IPS-NIHi7 (cell line): ENCODE measurements around the gene HSF2BP.
"Not testable (repeated sequence)": the region's sequence is repeated elsewhere in the genome, so short reads cannot be mapped to it uniquely, and the experiment has no call there.

Source experiments
- DNase-seq: peaks from one replicate; pipeline ENCODE4 v3.0.0; 2012; ENCODE audit warnings: mixed read lengths; ENCODE audit errors: extremely low spot score

The HSF2BP gene

DNA sequence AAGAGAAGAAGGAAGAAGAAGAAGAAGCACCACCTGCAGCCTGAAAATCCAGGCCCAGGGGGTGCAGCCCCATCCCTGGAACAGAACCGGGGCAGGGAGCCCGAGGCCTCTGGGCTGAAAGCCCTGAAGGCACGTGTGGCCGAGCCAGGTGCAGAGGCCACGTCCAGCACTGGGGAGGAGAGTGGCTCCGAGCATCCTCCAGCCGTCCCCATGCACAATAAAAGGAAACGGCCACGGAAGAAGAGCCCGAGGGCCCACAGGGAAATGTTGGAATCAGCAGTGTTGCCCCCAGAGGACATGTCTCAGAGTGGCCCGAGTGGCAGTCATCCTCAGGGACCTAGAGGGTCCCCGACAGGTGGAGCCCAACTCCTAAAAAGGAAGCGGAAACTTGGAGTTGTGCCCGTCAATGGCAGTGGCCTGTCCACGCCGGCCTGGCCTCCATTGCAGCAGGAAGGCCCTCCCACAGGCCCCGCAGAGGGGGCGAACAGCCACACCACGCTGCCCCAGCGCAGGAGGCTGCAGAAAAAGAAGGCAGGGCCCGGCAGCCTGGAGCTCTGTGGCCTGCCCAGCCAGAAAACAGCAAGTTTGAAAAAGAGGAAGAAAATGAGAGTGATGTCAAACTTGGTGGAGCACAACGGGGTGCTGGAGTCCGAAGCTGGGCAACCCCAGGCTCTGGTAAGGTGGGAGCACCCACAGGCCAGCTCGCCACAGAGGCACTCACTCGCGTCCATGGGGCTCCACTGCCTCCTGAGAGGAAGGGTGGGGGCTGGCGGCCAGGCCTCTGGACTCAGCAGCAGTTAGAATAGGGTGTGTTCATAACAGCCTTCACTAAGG, 28.5 kb upstream of the HSF2BP start:
- no peak for DNase-seq

- no peak for DNase-seq
Observed at GRCh38 chr21:43686811-43687565, 27.7 kb upstream of the HSF2BP start.

DNA sequence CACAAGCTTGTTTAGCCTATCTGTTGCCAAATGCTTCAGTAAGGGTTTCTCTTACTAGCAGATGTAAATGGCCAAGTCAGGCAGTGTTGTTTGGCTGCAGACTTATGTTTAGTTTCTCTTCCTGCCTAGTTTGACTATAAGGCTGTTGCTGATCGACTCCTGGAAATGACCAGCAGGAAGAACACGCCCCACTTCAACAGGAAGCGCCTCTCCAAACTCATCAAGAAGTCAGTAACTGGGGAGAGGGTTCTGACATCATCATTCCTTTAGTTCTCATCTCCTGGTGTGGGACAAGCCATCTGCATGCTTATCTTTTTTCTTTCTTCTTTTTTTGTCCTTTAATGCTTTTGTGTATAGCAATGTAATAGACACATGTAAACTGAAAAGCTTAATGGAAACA, 25.1 kb upstream of the HSF2BP start:
- DNase-seq: no peak

- no peak for DNase-seq
Observed at GRCh38 chr21:43681650-43682049, 22.4 kb upstream of the HSF2BP start.

DNA sequence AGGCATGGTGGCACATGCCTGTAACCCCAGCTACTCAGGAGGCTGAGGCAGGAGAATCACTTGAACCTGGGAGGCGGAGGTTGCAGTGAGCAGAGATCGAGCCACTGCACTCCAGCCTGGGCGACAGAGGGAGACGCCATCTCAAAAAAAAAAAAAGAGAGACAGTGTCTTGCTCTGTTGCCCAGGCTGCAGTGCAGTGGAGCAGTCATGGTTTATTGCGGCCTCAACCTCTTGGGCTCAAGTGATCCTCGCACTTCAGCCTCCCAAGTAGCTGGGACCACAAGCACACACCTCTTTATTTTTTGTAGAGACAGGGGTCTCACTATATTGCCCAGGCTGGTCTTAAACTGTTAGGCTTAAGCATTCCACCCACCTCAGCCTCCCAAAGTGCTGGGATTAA, 21.1 kb upstream of the HSF2BP start:
- not testable (repeated sequence) for DNase-seq

GRCh38 chr21:43679951-43680350, 20.7 kb upstream of the HSF2BP start:
- no peak for DNase-seq

DNA sequence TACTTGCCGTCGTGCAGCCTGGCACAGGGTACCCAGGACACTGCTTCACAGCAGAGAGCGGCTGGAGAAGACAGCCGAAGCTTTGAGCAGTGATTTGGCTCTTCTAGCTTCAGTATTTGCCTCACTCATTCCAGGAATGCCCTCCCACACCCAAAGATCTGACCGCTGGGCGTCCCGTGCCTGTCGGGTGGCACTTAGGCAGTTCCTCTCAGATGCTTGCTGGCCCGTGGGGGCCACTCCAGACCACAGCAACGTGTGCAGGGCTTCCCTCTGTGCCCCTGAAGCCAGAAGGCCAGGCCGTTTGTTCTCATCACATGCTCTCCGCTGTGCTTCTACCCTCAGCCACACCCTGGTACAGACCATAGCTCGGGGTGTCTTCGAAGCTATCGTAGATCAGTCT, 17.1 kb upstream of the HSF2BP start:
- DNase-seq: no peak

- no peak for DNase-seq
Observed at GRCh38 chr21:43675871-43676270, 16.6 kb upstream of the HSF2BP start.

GRCh38 chr21:43669828-43670605, 10.7 kb upstream of the HSF2BP start:
- no peak for DNase-seq

GRCh38 chr21:43667191-43667904, 8.1 kb upstream of the HSF2BP start:
- DNase-seq: no peak

GRCh38 chr21:43665879-43666278, 6.6 kb upstream of the HSF2BP start:
- no peak for DNase-seq

DNA sequence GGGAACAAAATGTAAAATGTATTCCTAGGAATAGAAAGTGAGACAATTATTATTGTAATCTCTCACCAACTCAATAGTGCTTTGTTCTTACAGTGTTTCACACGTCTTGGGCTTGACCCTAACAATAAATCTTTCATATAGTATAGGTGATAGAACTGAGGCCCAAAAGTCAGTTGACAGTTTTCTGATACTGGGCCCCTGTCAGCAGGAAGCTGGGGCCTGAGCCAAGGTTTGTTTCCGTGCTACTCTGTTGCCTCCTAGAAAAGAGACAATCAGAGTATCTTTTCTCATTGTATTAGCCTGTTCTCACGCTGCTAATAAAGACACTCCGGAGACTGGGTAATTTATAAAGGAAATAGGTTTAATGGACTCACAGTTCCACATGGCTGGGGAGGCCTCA, 5.1 kb upstream of the HSF2BP start:
- DNase-seq: no peak

GRCh38 chr21:43663033-43663432, 3.7 kb upstream of the HSF2BP start:
- no peak for DNase-seq

- DNase-seq: no peak
Observed at GRCh38 chr21:43662286-43662685, 3.0 kb upstream of the HSF2BP start.

DNA sequence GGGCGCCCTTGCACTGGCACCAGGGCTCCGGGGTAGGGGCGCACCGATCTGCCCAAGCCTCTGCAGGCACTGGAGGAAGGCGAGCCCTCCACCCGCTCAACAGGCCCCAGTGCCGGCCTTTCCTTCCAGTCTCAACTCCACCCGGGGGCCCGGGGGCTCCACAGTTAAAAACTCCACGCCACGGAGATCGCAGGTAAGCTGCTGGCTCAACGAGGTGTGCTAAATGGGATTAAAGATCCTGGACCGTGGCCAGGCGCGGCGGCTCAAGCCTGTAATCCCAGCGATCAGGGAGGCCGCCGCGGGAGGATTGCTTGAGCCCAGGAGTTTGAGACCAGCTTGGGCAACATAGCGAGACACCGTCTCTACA, 536 bp downstream of the HSF2BP start:
- no peak for DNase-seq

- no peak for DNase-seq
Observed at GRCh38 chr21:43658088-43658741, 1.1 kb downstream of the HSF2BP start.

- DNase-seq: no peak
Observed at GRCh38 chr21:43657355-43658087, 1.8 kb downstream of the HSF2BP start.

DNA sequence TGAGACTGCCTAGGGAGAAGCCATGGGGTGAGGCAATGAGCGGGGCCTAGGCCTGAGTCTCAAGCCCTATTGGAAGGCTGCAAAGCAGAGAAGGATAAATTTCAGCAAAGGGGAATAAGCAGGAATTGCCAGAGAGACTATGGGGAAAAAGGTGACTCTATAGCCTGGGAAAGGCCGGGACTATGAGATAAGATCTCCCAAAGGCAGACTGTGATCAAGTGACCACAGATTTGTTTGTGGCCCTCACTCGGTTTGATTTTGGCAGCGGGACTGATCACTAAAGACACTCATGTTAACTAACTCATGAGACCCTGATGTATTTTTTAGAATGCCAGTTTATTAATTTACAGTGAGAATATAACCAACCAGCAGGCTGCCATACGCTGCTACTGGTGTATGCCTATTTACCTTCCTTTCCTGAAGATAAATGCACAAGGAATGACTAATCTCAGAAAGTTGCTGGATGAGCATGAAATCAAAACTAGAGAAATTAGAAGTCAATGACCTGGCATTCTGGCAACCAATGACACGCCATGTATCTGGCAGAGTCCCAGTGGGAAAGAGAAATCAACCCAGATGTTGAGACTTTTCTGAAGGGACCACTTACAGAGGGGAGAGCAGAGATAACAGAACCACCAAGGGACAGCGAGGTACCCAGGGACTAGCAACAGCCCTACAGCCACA, 4.3 kb downstream of the HSF2BP start:
- no peak for DNase-seq

GRCh38 chr21:43653626-43654025, 5.7 kb downstream of the HSF2BP start:
- no peak for DNase-seq

- no peak for DNase-seq
Observed at GRCh38 chr21:43652616-43653015, 6.7 kb downstream of the HSF2BP start.
